ENCODE data around the gene MND1. TPM values are rescaled to one million over a fixed set of nuclear protein-coding genes. Genes with fewer than 3 reads are reported as not detected.

The MND1 gene
- total RNA-seq, 4 donors from 2014 or later: not detected

GRCh38 chr4:153399358-153399757, 54.9 kb downstream of the MND1 start:
- DNase-seq (ENCODE audit: low spot score in 2 of 2): no peak
- Histone ChIP-seq H3K4me3 (no peak overlapping the region), H3K27ac (no peak overlapping the region), H3K4me1 (no peaks in the 10 kb centered on the region), H3K9me3 (no peaks in the 10 kb centered on the region), H3K27me3 (no peaks in the 10 kb centered on the region), H3K36me3 (no peaks in the 10 kb centered on the region)
- WGBS: 84% methylated on average over 3 of the region's 3 CpGs
- TF ChIP-seq POLR2AphosphoS5 (IDR thresholded peaks at IDR 0.05) (no peak), EP300 (IDR thresholded peaks at IDR 0.05) (no peak), POLR2A (IDR thresholded peaks at IDR 0.05) (no peak)
- TF ChIP-seq, protein P1, sequence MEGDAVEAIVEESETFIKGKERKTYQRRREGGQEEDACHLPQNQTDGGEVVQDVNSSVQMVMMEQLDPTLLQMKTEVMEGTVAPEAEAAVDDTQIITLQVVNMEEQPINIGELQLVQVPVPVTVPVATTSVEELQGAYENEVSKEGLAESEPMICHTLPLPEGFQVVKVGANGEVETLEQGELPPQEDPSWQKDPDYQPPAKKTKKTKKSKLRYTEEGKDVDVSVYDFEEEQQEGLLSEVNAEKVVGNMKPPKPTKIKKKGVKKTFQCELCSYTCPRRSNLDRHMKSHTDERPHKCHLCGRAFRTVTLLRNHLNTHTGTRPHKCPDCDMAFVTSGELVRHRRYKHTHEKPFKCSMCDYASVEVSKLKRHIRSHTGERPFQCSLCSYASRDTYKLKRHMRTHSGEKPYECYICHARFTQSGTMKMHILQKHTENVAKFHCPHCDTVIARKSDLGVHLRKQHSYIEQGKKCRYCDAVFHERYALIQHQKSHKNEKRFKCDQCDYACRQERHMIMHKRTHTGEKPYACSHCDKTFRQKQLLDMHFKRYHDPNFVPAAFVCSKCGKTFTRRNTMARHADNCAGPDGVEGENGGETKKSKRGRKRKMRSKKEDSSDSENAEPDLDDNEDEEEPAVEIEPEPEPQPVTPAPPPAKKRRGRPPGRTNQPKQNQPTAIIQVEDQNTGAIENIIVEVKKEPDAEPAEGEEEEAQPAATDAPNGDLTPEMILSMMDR (IDR thresholded peaks at IDR 0.05): no peak

- H3K36me3 ChIP-seq: no peaks in the 10 kb centered on the region
- no peak overlapping the region for H3K4me3 ChIP-seq
- 97% methylated on average over 1 of the region's 1 CpG for WGBS
- no peaks in the 10 kb centered on the region for H3K4me1 ChIP-seq
- no peaks in the 10 kb centered on the region for H3K27me3 ChIP-seq
- no peak overlapping the region for H3K27ac ChIP-seq
- H3K9me3 ChIP-seq: no peaks in the 10 kb centered on the region
- TF ChIP-seq EP300 (IDR thresholded peaks at IDR 0.05) (no peak), POLR2A (IDR thresholded peaks at IDR 0.05) (no peak)
- TF ChIP-seq, protein P1 (IDR thresholded peaks at IDR 0.05): no peak
- no peak for DNase-seq (ENCODE audit: low spot score in 2 of 2)
Measured at GRCh38 chr4:153401501-153401900, 57.0 kb downstream of the MND1 start.

- 81% methylated on average over 2 of the region's 2 CpGs for WGBS
- H3K36me3 ChIP-seq: no peaks in the 10 kb centered on the region
- TF ChIP-seq POLR2A (IDR thresholded peaks at IDR 0.05) (no peak), EP300 (IDR thresholded peaks at IDR 0.05) (no peak), POLR2AphosphoS5 (IDR thresholded peaks at IDR 0.05) (no peak)
- TF ChIP-seq, protein P1 (IDR thresholded peaks at IDR 0.05): no peak
Measured at GRCh38 chr4:153402366-153402765, 57.9 kb downstream of the MND1 start.

GRCh38 chr4:153403726-153404125, 59.2 kb downstream of the MND1 start:
- no peak overlapping the region for H3K27ac ChIP-seq
- no peaks in the 10 kb centered on the region for H3K9me3 ChIP-seq
- H3K4me1 ChIP-seq: no peaks in the 10 kb centered on the region
- no peak overlapping the region for H3K4me3 ChIP-seq
- H3K36me3 ChIP-seq: no peaks in the 10 kb centered on the region
- DNase-seq (ENCODE audit: low spot score in 2 of 2): no peak
- 92% methylated on average over 1 of the region's 1 CpG for WGBS
- no peaks in the 10 kb centered on the region for H3K27me3 ChIP-seq
- TF ChIP-seq POLR2A (IDR thresholded peaks at IDR 0.05) (no peak), POLR2AphosphoS5 (IDR thresholded peaks at IDR 0.05) (no peak), EP300 (IDR thresholded peaks at IDR 0.05) (no peak)
- TF ChIP-seq, protein P1 (IDR thresholded peaks at IDR 0.05): no peak

More at GRCh38 chr4:153402366-153402765, 57.9 kb downstream of the MND1 start:
- no peak overlapping the region for H3K27ac ChIP-seq
- H3K4me1 ChIP-seq: no peaks in the 10 kb centered on the region
- DNase-seq (ENCODE audit: low spot score in 2 of 2): no peak
- no peaks in the 10 kb centered on the region for H3K27me3 ChIP-seq
- no peak overlapping the region for H3K4me3 ChIP-seq
- H3K9me3 ChIP-seq: no peaks in the 10 kb centered on the region

GRCh38 chr4:153407906-153408305, 63.4 kb downstream of the MND1 start:
- H3K9me3 ChIP-seq: no peaks in the 10 kb centered on the region
- DNase-seq (ENCODE audit: low spot score in 2 of 2): no peak
- no peaks in the 10 kb centered on the region for H3K36me3 ChIP-seq
- H3K27me3 ChIP-seq: no peaks in the 10 kb centered on the region
- TF ChIP-seq, protein P1 (IDR thresholded peaks at IDR 0.05): no peak
- TF ChIP-seq POLR2A (IDR thresholded peaks at IDR 0.05): no peak
- no peak for TF ChIP-seq POLR2AphosphoS5 (IDR thresholded peaks at IDR 0.05)
- no peak for TF ChIP-seq EP300 (IDR thresholded peaks at IDR 0.05)
- no peak overlapping the region for H3K4me3 ChIP-seq
- no peak overlapping the region for H3K27ac ChIP-seq
- no peaks in the 10 kb centered on the region for H3K4me1 ChIP-seq
- WGBS: 100% methylated on average over 3 of the region's 3 CpGs
